H1 (cell line): ENCODE data around the gene UBE2I. TPM values are rescaled to one million over a fixed set of nuclear protein-coding genes. Genes with fewer than 3 reads are reported as not detected.

ENCODE experiments used
- CHD7 ChIP-seq: fragments of 300-600 bp; sonication (generic); IDR thresholded peaks from 2 replicates; pipeline ENCODE4 v1.7.1; 2012; ENCODE audit warnings: low read length, moderate library complexity, mild to moderate bottlenecking, inconsistent platforms; ENCODE audit not compliant: insufficient replicate concordance
- E2F6 ChIP-seq: IDR thresholded peaks from 2 replicates; pipeline ENCODE4 v1.6.1; 2012; ENCODE audit warnings: inconsistent platforms
- HDAC6 ChIP-seq: IDR thresholded peaks from one replicate; pipeline ENCODE4 v1.7.1; 2012; ENCODE audit warnings: low read depth, mild to moderate bottlenecking, inconsistent platforms, low read length, moderate library complexity
- MAX ChIP-seq: IDR thresholded peaks from 2 replicates; pipeline ENCODE4 v1.6.1; 2012; ENCODE audit warnings: inconsistent platforms
- SP2 ChIP-seq: IDR thresholded peaks from 2 replicates; pipeline ENCODE4 v1.6.1; 2012; ENCODE audit warnings: mild to moderate bottlenecking, low read length, inconsistent platforms
- TAF1 ChIP-seq: IDR thresholded peaks from 2 replicates; pipeline ENCODE4 v1.6.1; 2011; ENCODE audit warnings: mild to moderate bottlenecking, low read depth, low read length
- TAF7 ChIP-seq: optimal IDR thresholded peaks from 2 replicates; pipeline ENCODE3; 2011; ENCODE audit warnings: low read depth, mild to moderate bottlenecking, inconsistent platforms, low read length, moderate library complexity, borderline replicate concordance
- USF2 ChIP-seq: IDR thresholded peaks from 2 replicates; pipeline ENCODE4 v1.6.1; 2011; ENCODE audit warnings: low read length, improper control_type of control experiment
- polyA plus RNA-seq, 7 experiments: library from polyadenylated mRNA; depleted of rRNA in 3 of 7; stranded (reverse) in 5 of 7; unstranded in 2 of 7; fragments of >200 nt in 5 of 7; fragments of 200-250 nt in 2 of 7; gene quantifications; 1 replicate in 5 of 7; 2 replicates in 1 of 7; 4 replicates in 1 of 7; pipeline versions ENCODE4 v1.2.1 to v1.2.3, GENCODE V29; 2011 to 2013; ENCODE audit warnings: missing spikeins in 2 of 7, mixed read lengths in 2 of 7
- total RNA-seq: library from RNA; stranded (reverse); fragmentation: NEBNext Ultra II Directional; extraction: Animal tissue kit (Norgen Biotek cat#: 25700); gene quantifications from 2 replicates; pipeline ENCODE4 v1.2.1, GENCODE V29; 2021

UBE2I gene
- total and polyA plus RNA-seq, 2 of the 8 experiments (the other 6 are each of a cell fraction or from before 2014, with no cell fraction given): 148 to 268 TPM

- TF ChIP-seq CHD7 (no peak), USF2 (no peak), TAF1 (no peak), MAX (no peak), SP2 (no peak), TAF7 (no peak), E2F6 (no peak), HDAC6 (no peak)
These were observed 33.5 kb upstream of the UBE2I start (continued) for GRCh38 chr16:1275791-1276579.
